H1 (cell line): ENCODE results near the gene PNCK. TPM values are rescaled to one million over a fixed set of nuclear protein-coding genes. Genes with fewer than 3 reads are reported as not detected.

Experiments used
- CTCF ChIA-PET: fragments of 300-600 bp; sonication (Branson Sonifier 250); formaldehyde crosslinking; loops from one replicate; lab custom pipeline; 2021; ENCODE audit not compliant: partially characterized antibody; lab: Charles Lee
- POLR2A ChIA-PET: fragments of 300-600 bp; sonication (Branson Sonifier 250); formaldehyde crosslinking; loops from one replicate; lab custom pipeline; 2021; ENCODE audit warnings: inconsistent platforms; ENCODE audit not compliant: partially characterized antibody; lab: Charles Lee
- DNase-seq, 2 experiments: peaks; one replicate each; pipeline versions ENCODE4 v3.0.0 to v3.0.0-alpha.2; 2010 to 2022; ENCODE audit warnings: low spot score in 2 of 2, low read depth in 1 of 2, mixed read lengths in 1 of 2
- FAIRE-seq: peaks from 2 replicates; lab custom pipeline; 2011; peaks lifted over from hg19 to GRCh38; lab: Jason Lieb, UNC
- H2AFZ ChIP-seq: 2 replicates; pipeline ENCODE4 v1.8.1; 2012; ENCODE audit warnings: low read length, inconsistent platforms
- H2AK5ac ChIP-seq: 2 replicates; pipeline ENCODE4 v1.6.1; 2013; ENCODE audit warnings: low read depth, low read length
- H2BK120ac ChIP-seq: replicated peaks from 2 replicates; pipeline ENCODE3; 2013; ENCODE audit warnings: low read depth, low read length, inconsistent platforms
- H2BK12ac ChIP-seq: 2 replicates; pipeline ENCODE4 v1.6.1; 2013; ENCODE audit warnings: low read depth, low read length
- H2BK15ac ChIP-seq: 2 replicates; pipeline ENCODE4 v1.6.1; 2013; ENCODE audit warnings: low read length
- H2BK20ac ChIP-seq: 2 replicates; pipeline ENCODE4 v1.6.1; 2013; ENCODE audit warnings: low read length
- H2BK5ac ChIP-seq: 2 replicates; pipeline ENCODE4 v1.6.1; 2013; ENCODE audit warnings: low read depth, low read length
- H3K14ac ChIP-seq: 2 replicates; pipeline ENCODE4 v1.6.1; 2013; ENCODE audit warnings: inconsistent platforms; ENCODE audit not compliant: insufficient read length
- H3K18ac ChIP-seq: 2 replicates; pipeline ENCODE4 v1.6.1; 2013; ENCODE audit warnings: low read length; ENCODE audit errors: extremely low read depth
- H3K23ac ChIP-seq: 2 replicates; pipeline ENCODE4 v1.6.1; 2013; ENCODE audit warnings: inconsistent platforms; ENCODE audit not compliant: insufficient read length
- H3K23me2 ChIP-seq: 2 replicates; pipeline ENCODE4 v1.6.1; 2013; ENCODE audit warnings: low read depth, low read length
- H3K27ac ChIP-seq: 2 replicates; pipeline ENCODE4 v1.6.1; 2011; ENCODE audit warnings: low read depth, low read length, inconsistent platforms
- H3K27me3 ChIP-seq, 4 experiments: replicated peaks in 1 of 4; 1 replicate in 1 of 4; 2 replicates in 3 of 4; pipeline versions ENCODE4 v1.6.1 to v1.8.1; 2011 to 2013; ENCODE audit warnings: low read length in 3 of 4, mild to moderate bottlenecking in 3 of 4, inconsistent platforms in 2 of 4, mixed read lengths in 2 of 4, moderate library complexity in 1 of 4; ENCODE audit not compliant: control insufficient read depth in 3 of 4, insufficient read depth in 3 of 4; ENCODE audit errors: extremely low read depth in 1 of 4
- H3K36me3 ChIP-seq, 4 experiments: 2 replicates each; pipeline versions ENCODE4 v1.6.1 to v1.8.1; 2011 to 2013; ENCODE audit warnings: mild to moderate bottlenecking in 4 of 4, low read length in 3 of 4, moderate library complexity in 2 of 4, control low read depth in 1 of 4, inconsistent platforms in 1 of 4; ENCODE audit not compliant: insufficient read depth in 4 of 4, control insufficient read depth in 2 of 4
- H3K4ac ChIP-seq: replicated peaks from 2 replicates; pipeline ENCODE3; 2013; ENCODE audit warnings: low read length, low read depth, mixed read lengths, inconsistent platforms; ENCODE audit not compliant: insufficient read length
- H3K4me1 ChIP-seq, 4 experiments: replicated peaks in 1 of 4; 1 replicate in 1 of 4; 2 replicates in 3 of 4; pipeline versions ENCODE4 v1.6.1 to v1.8.1; 2011 to 2013; ENCODE audit warnings: low read length in 3 of 4, inconsistent platforms in 2 of 4, mixed read lengths in 1 of 4; ENCODE audit not compliant: insufficient read depth in 4 of 4, control insufficient read depth in 3 of 4
- H3K4me2 ChIP-seq, 2 experiments: 2 replicates each; pipeline versions ENCODE4 v1.6.1 to v1.8.1; 2011 to 2013; ENCODE audit warnings: low read depth in 2 of 2, low read length in 2 of 2, control low read depth in 1 of 2, inconsistent platforms in 1 of 2, mild to moderate bottlenecking in 1 of 2; ENCODE audit not compliant: insufficient read depth in 1 of 2
- H3K4me3 ChIP-seq, 4 experiments: fragments of 200-600, 300-600 bp in 1 of 4; sonication (generic), shearing (Covaris generic), sonication (Bioruptor Twin) in 1 of 4; 2 replicates each; pipeline versions ENCODE4 v1.5.1 to v1.8.1; 2011 to 2016; ENCODE audit warnings: low read length in 4 of 4, low read depth in 3 of 4, control low read depth in 2 of 4, inconsistent platforms in 2 of 4, mild to moderate bottlenecking in 2 of 4, mixed read lengths in 1 of 4, moderate library complexity in 1 of 4; ENCODE audit not compliant: insufficient read depth in 2 of 4; ENCODE audit errors: extremely low read depth in 1 of 4
- H3K56ac ChIP-seq: replicated peaks from 2 replicates; pipeline ENCODE3; 2013; ENCODE audit warnings: low read depth, mild to moderate bottlenecking, mixed read lengths, low read length, inconsistent platforms; ENCODE audit not compliant: insufficient read length
- H3K79me1 ChIP-seq: 2 replicates; pipeline ENCODE4 v1.6.1; 2013; ENCODE audit warnings: low read depth, low read length, control low read depth
- H3K79me2 ChIP-seq, 2 experiments: 2 replicates each; pipeline versions ENCODE4 v1.6.1 to v1.8.1; 2012 to 2013; ENCODE audit warnings: low read length in 2 of 2, mild to moderate bottlenecking in 2 of 2, inconsistent platforms in 1 of 2; ENCODE audit not compliant: insufficient read depth in 2 of 2, control insufficient read depth in 1 of 2
- H3K9ac ChIP-seq, 4 experiments: replicated peaks in 1 of 4; 1 replicate in 1 of 4; 2 replicates in 3 of 4; pipeline versions ENCODE4 v1.6.1 to v1.8.1; 2011 to 2013; ENCODE audit warnings: low read depth in 3 of 4, low read length in 3 of 4, control low read depth in 2 of 4, mild to moderate bottlenecking in 2 of 4, moderate library complexity in 2 of 4, inconsistent platforms in 1 of 4; ENCODE audit errors: extremely low read depth in 1 of 4
- H3K9me3 ChIP-seq, 2 experiments: 2 replicates each; pipeline versions ENCODE4 v1.6.1 to v1.8.1; 2012 to 2013; ENCODE audit warnings: mild to moderate bottlenecking in 2 of 2, moderate library complexity in 2 of 2, control low read depth in 1 of 2, inconsistent platforms in 1 of 2, low read depth in 1 of 2, low read length in 1 of 2, mixed read lengths in 1 of 2; ENCODE audit not compliant: insufficient read depth in 2 of 2
- H4K20me1 ChIP-seq, 2 experiments: replicated peaks in 1 of 2; 2 replicates each; pipeline versions ENCODE3 to v1.8.1; 2011 to 2013; ENCODE audit warnings: inconsistent platforms in 2 of 2, low read length in 2 of 2, mild to moderate bottlenecking in 1 of 2; ENCODE audit not compliant: insufficient read depth in 2 of 2, control insufficient read depth in 1 of 2
- H4K5ac ChIP-seq: 2 replicates; pipeline ENCODE4 v1.6.1; 2013; ENCODE audit warnings: low read length, low read depth, mixed read lengths, inconsistent platforms; ENCODE audit not compliant: insufficient read length
- H4K8ac ChIP-seq: 2 replicates; pipeline ENCODE4 v1.8.0; 2013; ENCODE audit warnings: mild to moderate bottlenecking, moderate library complexity, low read length, inconsistent platforms; ENCODE audit not compliant: insufficient read depth; ENCODE audit errors: extremely low read depth
- H4K91ac ChIP-seq: replicated peaks from 2 replicates; pipeline ENCODE3; 2013; ENCODE audit warnings: low read length, mixed read lengths, inconsistent platforms; ENCODE audit not compliant: insufficient read length
- CHD1 ChIP-seq: IDR thresholded peaks from 2 replicates; pipeline ENCODE4 v1.6.1; 2012; ENCODE audit warnings: low read depth, low read length, improper control_type of control experiment
- CREB1 ChIP-seq: IDR thresholded peaks from 2 replicates; pipeline ENCODE4 v1.6.1; 2012; ENCODE audit warnings: inconsistent platforms
- EGR1 ChIP-seq: IDR thresholded peaks from 2 replicates; pipeline ENCODE4 v1.6.1; 2011; ENCODE audit warnings: low read depth, low read length, borderline replicate concordance
- EP300 ChIP-seq, 2 experiments: IDR thresholded peaks; 1 replicate in 1 of 2; 2 replicates in 1 of 2; pipeline ENCODE4 v1.6.1; 2011 to 2012; ENCODE audit warnings: low read depth in 2 of 2, low read length in 2 of 2, mild to moderate bottlenecking in 2 of 2, borderline replicate concordance in 1 of 2, inconsistent platforms in 1 of 2, moderate library complexity in 1 of 2
- NRF1 ChIP-seq: IDR thresholded peaks from 2 replicates; pipeline ENCODE4 v1.6.1; 2011; ENCODE audit warnings: mild to moderate bottlenecking, low read depth, low read length, improper control_type of control experiment
- RAD21 ChIP-seq, 2 experiments: IDR thresholded peaks in 1 of 2; conservative IDR thresholded peaks in 1 of 2; 2 replicates each; pipeline ENCODE4 v1.6.1; 2011; ENCODE audit warnings: low read depth in 2 of 2, low read length in 2 of 2, improper control_type of control experiment in 1 of 2, inconsistent platforms in 1 of 2, mild to moderate bottlenecking in 1 of 2, moderate library complexity in 1 of 2
- SP2 ChIP-seq: IDR thresholded peaks from 2 replicates; pipeline ENCODE4 v1.6.1; 2012; ENCODE audit warnings: mild to moderate bottlenecking, low read length, inconsistent platforms
- SUZ12 ChIP-seq: fragments of 200-600 bp; sonication (generic); IDR thresholded peaks from 2 replicates; pipeline ENCODE4 v1.6.1; 2012; ENCODE audit warnings: mild to moderate bottlenecking, inconsistent platforms, low read length, moderate library complexity, mixed read lengths
- TAF1 ChIP-seq: IDR thresholded peaks from 2 replicates; pipeline ENCODE4 v1.6.1; 2011; ENCODE audit warnings: mild to moderate bottlenecking, low read depth, low read length
- TAF7 ChIP-seq: optimal IDR thresholded peaks from 2 replicates; pipeline ENCODE3; 2011; ENCODE audit warnings: low read depth, mild to moderate bottlenecking, inconsistent platforms, low read length, moderate library complexity, borderline replicate concordance
- TEAD4 ChIP-seq: IDR thresholded peaks from 2 replicates; pipeline ENCODE4 v1.6.1; 2012; ENCODE audit warnings: low read depth, low read length, inconsistent platforms, mixed read lengths
- WGBS, 2 experiments: shearing (Covaris generic) in 1 of 2; methylation state at CpG; one replicate each; pipeline versions ENCODE4 v1.1.6 to v1.1.7; 2013 to 2015; ENCODE audit warnings: low lambda C conversion rate in 2 of 2, mixed read lengths in 2 of 2, inconsistent platforms in 1 of 2, low coverage in 1 of 2, missing lambda C conversion rate in 1 of 2; ENCODE audit not compliant: insufficient replicate concordance in 2 of 2, insufficient coverage in 1 of 2, insufficient read length in 1 of 2; ENCODE audit errors: extremely low coverage in 1 of 2, missing lambda C conversion rate in 1 of 2; 5-methylcytosine and 5-hydroxymethylcytosine counted together
- polyA plus RNA-seq, 7 experiments: library from polyadenylated mRNA; depleted of rRNA in 3 of 7; stranded (reverse) in 5 of 7; unstranded in 2 of 7; fragments of >200 nt in 5 of 7; fragments of 200-250 nt in 2 of 7; gene quantifications; 1 replicate in 5 of 7; 2 replicates in 1 of 7; 4 replicates in 1 of 7; pipeline versions ENCODE4 v1.2.1 to v1.2.3, GENCODE V29; 2011 to 2013; ENCODE audit warnings: missing spikeins in 2 of 7, mixed read lengths in 2 of 7
- total RNA-seq: library from RNA; stranded (reverse); fragmentation: NEBNext Ultra II Directional; extraction: Animal tissue kit (Norgen Biotek cat#: 25700); gene quantifications from 2 replicates; pipeline ENCODE4 v1.2.1, GENCODE V29; 2021

PNCK gene
- total and polyA plus RNA-seq, 2 of the 8 experiments (the other 6 are each of a cell fraction or from before 2014, with no cell fraction given) = 6.2 to 6.3 TPM

GRCh38 chrX:153625271-153626024, 48.2 kb downstream of the PNCK start:
- Histone ChIP-seq H4K8ac (no peak overlapping the region), H2BK15ac (no peak overlapping the region), H2BK20ac (no peak overlapping the region), H2BK5ac (no peak overlapping the region), H3K4me1 (peaks cover 0 to 3% (median 0%) of the 10 kb centered on the region in 4 experiments; a peak in 1 of 7 replicates), H3K18ac (no peak overlapping the region), H3K9ac (no peak overlapping the region), H4K20me1 (no peaks in the 10 kb centered on the region), H4K5ac (no peak overlapping the region), H3K23me2 (no peaks in the 10 kb centered on the region), H4K91ac (no peak overlapping the region), H3K79me2 (no peaks in the 10 kb centered on the region), H3K4me2 (no peak overlapping the region), H3K4ac (no peak overlapping the region), H2AK5ac (no peak overlapping the region), H2AFZ (no peak overlapping the region), H3K56ac (no peak overlapping the region), H3K27ac (no peak overlapping the region), H3K79me1 (no peaks in the 10 kb centered on the region), H3K36me3 (no peaks in the 10 kb centered on the region), H3K4me3 (no peak overlapping the region), H3K9me3 (no peaks in the 10 kb centered on the region), H2BK120ac (no peak overlapping the region), H3K14ac (no peak overlapping the region), H2BK12ac (no peak overlapping the region), H3K27me3 (no peaks in the 10 kb centered on the region), H3K23ac (no peak overlapping the region)
- CTCF ChIA-PET = interaction anchor here (0.6 to 1.2 kb wide), 8 partner anchors 9 to 153 kb away, joined by 3 to 4 read pairs (median 4); no protein-coding TSS in a partner anchor
- 100% methylated on average over 2 of the region's 21 CpGs; no CpG with 5 or more reads in 1 of the 2 experiments for WGBS, 2 experiments
- TF ChIP-seq SP2 = no peak
- no peak for TF ChIP-seq NRF1
- TF ChIP-seq EGR1 = no peak
- TF ChIP-seq TEAD4 = no peak
- TF ChIP-seq RAD21 (IDR thresholded peaks at IDR 0.05 in 1 of 2, conservative IDR thresholded peaks at IDR 0.05 in 1 of 2; ENCODE audit: low read depth in 2 of 2, low read length in 2 of 2) = no peak
- TF ChIP-seq SUZ12 = no peak
- no peak for TF ChIP-seq EP300 (IDR thresholded peaks at IDR 0.05; ENCODE audit: borderline replicate concordance in 1 of 2, low read depth in 2 of 2, low read length in 2 of 2)
- no peak for TF ChIP-seq TAF1
- no peak for TF ChIP-seq TAF7
- TF ChIP-seq CHD1 = no peak
- TF ChIP-seq CREB1 = no peak
- FAIRE-seq = no peak
- no peak for DNase-seq
- POLR2A ChIA-PET = no interaction called here
